HepG2 (cell line): ENCODE data around the gene TTBK2. TPM values are rescaled to one million over a fixed set of nuclear protein-coding genes. Genes with fewer than 3 reads are reported as not detected.

Experiments
- ATAC-seq: fragments of 200-7000 bp; cut with Tn5 transposase; 3 replicates; pipeline ENCODE4 v1.9.1; 2020; ENCODE audit warnings: mild to moderate bottlenecking, moderate library complexity
- BruUV-seq: library from RNA; stranded (reverse); fragments of 400-500 nt; replicated peaks from 2 replicates; lab custom pipeline; 2021; lab: Mats Ljungman, UMichigan
- CTCF ChIA-PET: fragments of 300-600 bp; formaldehyde crosslinking; extraction: SDS; loops from one replicate; lab custom pipeline; 2021; ENCODE audit warnings: low total read pairs, inconsistent platforms, low intra/inter-chr PET ratio; lab: Yijun Ruan, JAX
- POLR2A ChIA-PET: fragments of 350-600 bp; sonication (Branson Sonifier 250); formaldehyde crosslinking; loops from one replicate; lab custom pipeline; 2020; ENCODE audit warnings: antibody characterized with exemption, inconsistent platforms; lab: Yijun Ruan, JAX
- DNase-seq: peaks from one replicate; pipeline ENCODE4 v3.0.0-alpha.2; 2015; ENCODE audit warnings: low spot score
- FAIRE-seq: peaks from 3 replicates; lab custom pipeline; 2011; peaks lifted over from hg19 to GRCh38; lab: Jason Lieb, UNC
- H2AFZ ChIP-seq: one replicate; pipeline ENCODE4 v1.6.1; 2011; ENCODE audit warnings: low read length, inconsistent platforms
- H3K27ac ChIP-seq: fragments of 300-600 bp; 3 replicates; pipeline ENCODE4 v1.8.0; 2011; ENCODE audit warnings: mixed run types, mild to moderate bottlenecking, mixed read lengths, low read length, inconsistent platforms; ENCODE audit not compliant: insufficient read depth; ENCODE audit errors: extremely low read length
- H3K27me3 ChIP-seq, 2 experiments: fragments of 200-600 bp in 1 of 2; 2 replicates in 1 of 2; 3 replicates in 1 of 2; pipeline versions ENCODE4 v1.6.0 to v1.8.0; 2011; ENCODE audit warnings: low read length in 2 of 2, mild to moderate bottlenecking in 2 of 2, moderate library complexity in 2 of 2, inconsistent platforms in 1 of 2; ENCODE audit not compliant: insufficient read depth in 2 of 2, control insufficient read depth in 1 of 2
- H3K36me3 ChIP-seq, 2 experiments: fragments of 200-600 bp in 1 of 2; replicated peaks in 1 of 2; 2 replicates in 1 of 2; 3 replicates in 1 of 2; pipeline versions ENCODE4 v1.5.1 to v1.8.0; 2011; ENCODE audit warnings: low read length in 2 of 2, inconsistent platforms in 1 of 2; ENCODE audit not compliant: insufficient read depth in 2 of 2, control insufficient read depth in 1 of 2
- H3K4me1 ChIP-seq: 2 replicates; pipeline ENCODE4 v1.5.1; 2012; ENCODE audit warnings: low read length, inconsistent platforms; ENCODE audit not compliant: insufficient read depth
- H3K4me2 ChIP-seq: 2 replicates; pipeline ENCODE4 v1.6.0; 2011; ENCODE audit warnings: low read depth, low read length, inconsistent platforms
- H3K4me3 ChIP-seq, 3 experiments: fragments of 200-600 bp in 1 of 3; sonication (generic), shearing (Covaris generic) in 1 of 3; replicated peaks in 1 of 3; 2 replicates each; pipeline ENCODE4 v1.5.1; 2011 to 2016; ENCODE audit warnings: low read length in 3 of 3, inconsistent platforms in 2 of 3, low read depth in 2 of 3, mild to moderate bottlenecking in 2 of 3, control low read depth in 1 of 3, mixed read lengths in 1 of 3; ENCODE audit not compliant: insufficient read depth in 1 of 3
- H3K79me2 ChIP-seq: one replicate; pipeline ENCODE4 v1.6.1; 2011; ENCODE audit warnings: low read length, inconsistent platforms; ENCODE audit not compliant: insufficient read depth
- H3K9ac ChIP-seq: 2 replicates; pipeline ENCODE4 v1.6.0; 2011; ENCODE audit warnings: mild to moderate bottlenecking, low read depth, low read length, inconsistent platforms; ENCODE audit not compliant: insufficient read depth
- H3K9me3 ChIP-seq: 2 replicates; pipeline ENCODE4 v1.5.1; 2012; ENCODE audit warnings: mild to moderate bottlenecking, low read length
- H4K20me1 ChIP-seq: 2 replicates; pipeline ENCODE4 v1.6.0; 2011; ENCODE audit warnings: inconsistent platforms, mild to moderate bottlenecking, low read length, moderate library complexity; ENCODE audit not compliant: insufficient read depth
- CREBL2 ChIP-seq: sonication (generic); formaldehyde crosslinking; IDR thresholded peaks from 2 replicates; pipeline ENCODE4 v1.8.1; 2023; ENCODE audit warnings: missing genetic modification reagents, mild to moderate bottlenecking, borderline replicate concordance
- GTF2F1 ChIP-seq: fragments of 150-350 bp; IDR thresholded peaks from 2 replicates; pipeline ENCODE4 v1.6.1; 2014; ENCODE audit warnings: low read length
- RBM39 ChIP-seq: fragments of 200-400 bp; formaldehyde crosslinking; IDR thresholded peaks from one replicate; pipeline ENCODE4 v1.6.1; 2018; ENCODE audit warnings: antibody characterized with exemption, mild to moderate bottlenecking, low read depth, low read length; ENCODE audit not compliant: poor library complexity, severe bottlenecking
- SMARCC2 ChIP-seq: fragments of 450-650 bp; IDR thresholded peaks from 2 replicates; pipeline ENCODE4 v1.6.1; 2017; ENCODE audit warnings: antibody characterized with exemption, mild to moderate bottlenecking
- USF2 ChIP-seq, 2 experiments: sonication (generic) in 1 of 2; formaldehyde crosslinking in 1 of 2; IDR thresholded peaks; 2 replicates each; pipeline versions ENCODE4 v1.5.1 to v1.6.1; 2011 to 2020; ENCODE audit warnings: borderline replicate concordance in 1 of 2, low read depth in 1 of 2, low read length in 1 of 2, mild to moderate bottlenecking in 1 of 2, missing genetic modification reagents in 1 of 2, moderate library complexity in 1 of 2
- ZBTB7A ChIP-seq: sonication (generic); formaldehyde crosslinking; IDR thresholded peaks from 2 replicates; pipeline ENCODE4 v1.8.0; 2022; ENCODE audit warnings: mild to moderate bottlenecking, missing genetic modification reagents
- ZNF549 ChIP-seq: sonication (generic); formaldehyde crosslinking; IDR thresholded peaks from 2 replicates; pipeline ENCODE4 v1.5.0; 2020; ENCODE audit warnings: missing genetic modification reagents
- ZNF670 ChIP-seq: sonication (generic); formaldehyde crosslinking; IDR thresholded peaks from 2 replicates; pipeline ENCODE4 v1.8.0; 2022; ENCODE audit warnings: mild to moderate bottlenecking, missing genetic modification reagents, borderline replicate concordance
- whole genome bisulfite sequencing: methylation state at CpG from one replicate; pipeline ENCODE4 v1.1.6; 2017; ENCODE audit warnings: low lambda C conversion rate; 5-methylcytosine and 5-hydroxymethylcytosine counted together
- in situ Hi-C: cut with HindIII; loops from 2 replicates; pipeline ENCODE4 v1.10.0; 2017; ENCODE audit warnings: low pct_unique_long_range_greater_than_20kb; ENCODE audit not compliant: extremely low pct_ligation_motif_present
- intact Hi-C: fragments of 100-400 bp; cut with micrococcal nuclease; formaldehyde crosslinking; loops from one replicate; pipeline ENCODE4 v1.10.0; 2022; ENCODE audit not compliant: unreplicated experiment
- polyA plus RNA-seq, 8 experiments: library from polyadenylated mRNA; depleted of rRNA in 3 of 8; stranded (reverse) in 7 of 8; unstranded in 1 of 8; fragments of >200 nt; fragmentation: Illumina TruSeq in 4 of 8; extraction: Trizol in 4 of 8; gene quantifications; 2 replicates each; pipeline versions ENCODE4 v1.2.1 to v1.2.3, GENCODE V29; 2011 to 2016; ENCODE audit warnings: low read depth in 4 of 8, missing spikeins in 1 of 8, mixed read lengths in 1 of 8; ENCODE audit not compliant: insufficient read depth in 1 of 8
- total RNA-seq, 5 experiments: library from RNA; depleted of rRNA; stranded (reverse); fragments of >200 nt; fragmentation: Illumina TruSeq; extraction: Trizol; gene quantifications; 2 replicates each; pipeline ENCODE4 v1.2.3, GENCODE V29; 2016; ENCODE audit warnings: low read depth in 1 of 5
- TF ChIP-seq, protein P1 (sequence below), 2 experiments: sonication (generic) in 1 of 2; formaldehyde crosslinking in 1 of 2; IDR thresholded peaks; 2 replicates each; pipeline versions ENCODE4 v1.6.1 to v1.9.0; 2014 to 2022; ENCODE audit warnings: antibody characterized with exemption in 1 of 2, borderline replicate concordance in 1 of 2, inconsistent platforms in 1 of 2, low read depth in 1 of 2, missing genetic modification reagents in 1 of 2

Gene TTBK2
- total and polyA plus RNA-seq, 2 of the 13 experiments (the other 11 are each of a cell fraction or from before 2014, with no cell fraction given): 5.1 to 7.4 TPM

DNA sequence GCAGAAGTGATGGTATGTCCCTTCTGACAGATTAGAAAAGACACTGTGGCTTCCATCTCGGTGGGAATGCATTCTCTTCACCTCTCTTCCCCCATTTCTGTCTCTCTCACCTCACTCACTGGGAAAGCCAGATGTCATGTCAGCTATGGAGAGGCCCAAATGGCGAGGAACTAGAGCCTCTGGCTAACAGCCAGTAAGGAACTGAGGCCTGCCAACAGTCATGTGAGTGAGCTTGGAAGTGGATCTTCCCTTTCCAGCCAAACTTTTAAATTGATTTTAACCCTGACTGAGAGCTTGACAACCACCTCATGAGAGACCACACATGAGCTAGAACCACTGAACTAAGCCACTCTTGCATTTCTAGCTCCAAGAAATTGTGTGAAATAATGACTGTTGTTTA is 148.4 kb downstream of the TTBK2 start:
- Histone ChIP-seq H2AFZ (no peak overlapping the region), H3K9ac (no peak overlapping the region), H4K20me1 (no peaks in the 10 kb centered on the region), H3K27ac (no peak overlapping the region), H3K4me2 (no peak overlapping the region), H3K9me3 (no peaks in the 10 kb centered on the region), H3K79me2 (no peaks in the 10 kb centered on the region), H3K27me3 (no peaks in the 10 kb centered on the region), H3K36me3 (peaks cover 5 to 14% of the 10 kb centered on the region in 2 experiments; a peak in 4 of 5 replicates), H3K4me3 (no peak overlapping the region), H3K4me1 (no peaks in the 10 kb centered on the region)
- 77% methylated on average over 2 of the region's 2 CpGs for WGBS
- FAIRE-seq (no peak), DNase-seq (no peak), ATAC-seq (no peak)
- intact Hi-C loops (no loop called here), in situ Hi-C loops (no loop called here)
- ChIA-PET CTCF (no interaction called here), POLR2A (no interaction called here)
- no TSS peak for BruUV-seq
- TF ChIP-seq ZNF549 (CRISPR knock-in tag): no peak
- no peak for TF ChIP-seq SMARCC2
- no peak for TF ChIP-seq RBM39
- TF ChIP-seq USF2 (IDR thresholded peaks at IDR 0.05; ENCODE audit: low read depth, low read length): no peak
- no peak for TF ChIP-seq USF2 (CRISPR knock-in tag; IDR thresholded peaks at IDR 0.05; ENCODE audit: borderline replicate concordance)
- TF ChIP-seq ZBTB7A (CRISPR knock-in tag): no peak
- TF ChIP-seq CREBL2 (CRISPR knock-in tag): no peak
- TF ChIP-seq, protein P1, sequence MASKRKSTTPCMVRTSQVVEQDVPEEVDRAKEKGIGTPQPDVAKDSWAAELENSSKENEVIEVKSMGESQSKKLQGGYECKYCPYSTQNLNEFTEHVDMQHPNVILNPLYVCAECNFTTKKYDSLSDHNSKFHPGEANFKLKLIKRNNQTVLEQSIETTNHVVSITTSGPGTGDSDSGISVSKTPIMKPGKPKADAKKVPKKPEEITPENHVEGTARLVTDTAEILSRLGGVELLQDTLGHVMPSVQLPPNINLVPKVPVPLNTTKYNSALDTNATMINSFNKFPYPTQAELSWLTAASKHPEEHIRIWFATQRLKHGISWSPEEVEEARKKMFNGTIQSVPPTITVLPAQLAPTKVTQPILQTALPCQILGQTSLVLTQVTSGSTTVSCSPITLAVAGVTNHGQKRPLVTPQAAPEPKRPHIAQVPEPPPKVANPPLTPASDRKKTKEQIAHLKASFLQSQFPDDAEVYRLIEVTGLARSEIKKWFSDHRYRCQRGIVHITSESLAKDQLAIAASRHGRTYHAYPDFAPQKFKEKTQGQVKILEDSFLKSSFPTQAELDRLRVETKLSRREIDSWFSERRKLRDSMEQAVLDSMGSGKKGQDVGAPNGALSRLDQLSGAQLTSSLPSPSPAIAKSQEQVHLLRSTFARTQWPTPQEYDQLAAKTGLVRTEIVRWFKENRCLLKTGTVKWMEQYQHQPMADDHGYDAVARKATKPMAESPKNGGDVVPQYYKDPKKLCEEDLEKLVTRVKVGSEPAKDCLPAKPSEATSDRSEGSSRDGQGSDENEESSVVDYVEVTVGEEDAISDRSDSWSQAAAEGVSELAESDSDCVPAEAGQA (IDR thresholded peaks at IDR 0.05; ENCODE audit: low read depth): no peak
- TF ChIP-seq, protein P1 (CRISPR knock-in tag; IDR thresholded peaks at IDR 0.05; ENCODE audit: borderline replicate concordance): no peak
- TF ChIP-seq GTF2F1: no peak
- no peak for TF ChIP-seq ZNF670
